PFSK-1 (cell line): ENCODE measurements around the gene HOMER2.

Source experiments
- FOXP2 ChIP-seq: optimal IDR thresholded peaks from 2 replicates; pipeline ENCODE3; 2011; ENCODE audit warnings: borderline replicate concordance, control low read depth, inconsistent platforms; ENCODE audit not compliant: insufficient read depth; ENCODE audit errors: extremely low read length, extremely low read depth
- POLR2AphosphoS5 ChIP-seq: IDR thresholded peaks from 2 replicates; pipeline ENCODE4 v1.6.1; 2012; ENCODE audit warnings: low read depth, mild to moderate bottlenecking, control low read depth, low read length, moderate library complexity
- SIN3A ChIP-seq: IDR thresholded peaks from 2 replicates; pipeline ENCODE4 v1.6.1; 2012; ENCODE audit warnings: mild to moderate bottlenecking, low read length, moderate library complexity, borderline replicate concordance; ENCODE audit not compliant: insufficient read depth
- TAF1 ChIP-seq: IDR thresholded peaks from 2 replicates; pipeline ENCODE4 v1.6.1; 2012; ENCODE audit warnings: low read length, control low read depth, borderline replicate concordance; ENCODE audit not compliant: insufficient read depth
- TF ChIP-seq, protein P1 (sequence below), 2 experiments: IDR thresholded peaks; 2 replicates each; pipeline versions ENCODE4 v1.6.1 to v1.8.0; 2011 to 2012; ENCODE audit warnings: low read depth in 2 of 2, low read length in 2 of 2, control low read depth in 1 of 2, inconsistent platforms in 1 of 2, mild to moderate bottlenecking in 1 of 2, moderate library complexity in 1 of 2; ENCODE audit not compliant: insufficient read depth in 1 of 2

DNA sequence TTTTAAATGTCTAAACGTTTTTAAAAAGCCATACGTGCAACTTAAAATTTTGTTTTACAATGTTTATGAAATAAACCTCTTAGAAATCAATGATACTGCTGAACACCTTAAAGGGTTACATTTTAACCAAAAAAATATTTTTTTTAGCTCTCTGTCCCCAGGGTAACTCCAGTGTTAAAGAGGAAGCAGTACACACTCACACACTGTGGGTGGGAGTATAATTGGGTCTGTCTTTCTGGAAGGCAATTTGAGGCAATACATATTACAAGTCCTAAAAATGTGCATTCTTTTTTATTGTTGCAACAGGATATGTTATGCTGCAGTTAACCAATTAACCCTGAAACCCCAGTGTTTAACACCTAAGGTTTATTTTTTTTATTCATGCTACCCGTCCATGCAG lies 109.0 kb downstream of the HOMER2 start:
- TF ChIP-seq POLR2AphosphoS5 (no peak), TAF1 (no peak), SIN3A (no peak), FOXP2 (no peak)
- TF ChIP-seq, protein P1, sequence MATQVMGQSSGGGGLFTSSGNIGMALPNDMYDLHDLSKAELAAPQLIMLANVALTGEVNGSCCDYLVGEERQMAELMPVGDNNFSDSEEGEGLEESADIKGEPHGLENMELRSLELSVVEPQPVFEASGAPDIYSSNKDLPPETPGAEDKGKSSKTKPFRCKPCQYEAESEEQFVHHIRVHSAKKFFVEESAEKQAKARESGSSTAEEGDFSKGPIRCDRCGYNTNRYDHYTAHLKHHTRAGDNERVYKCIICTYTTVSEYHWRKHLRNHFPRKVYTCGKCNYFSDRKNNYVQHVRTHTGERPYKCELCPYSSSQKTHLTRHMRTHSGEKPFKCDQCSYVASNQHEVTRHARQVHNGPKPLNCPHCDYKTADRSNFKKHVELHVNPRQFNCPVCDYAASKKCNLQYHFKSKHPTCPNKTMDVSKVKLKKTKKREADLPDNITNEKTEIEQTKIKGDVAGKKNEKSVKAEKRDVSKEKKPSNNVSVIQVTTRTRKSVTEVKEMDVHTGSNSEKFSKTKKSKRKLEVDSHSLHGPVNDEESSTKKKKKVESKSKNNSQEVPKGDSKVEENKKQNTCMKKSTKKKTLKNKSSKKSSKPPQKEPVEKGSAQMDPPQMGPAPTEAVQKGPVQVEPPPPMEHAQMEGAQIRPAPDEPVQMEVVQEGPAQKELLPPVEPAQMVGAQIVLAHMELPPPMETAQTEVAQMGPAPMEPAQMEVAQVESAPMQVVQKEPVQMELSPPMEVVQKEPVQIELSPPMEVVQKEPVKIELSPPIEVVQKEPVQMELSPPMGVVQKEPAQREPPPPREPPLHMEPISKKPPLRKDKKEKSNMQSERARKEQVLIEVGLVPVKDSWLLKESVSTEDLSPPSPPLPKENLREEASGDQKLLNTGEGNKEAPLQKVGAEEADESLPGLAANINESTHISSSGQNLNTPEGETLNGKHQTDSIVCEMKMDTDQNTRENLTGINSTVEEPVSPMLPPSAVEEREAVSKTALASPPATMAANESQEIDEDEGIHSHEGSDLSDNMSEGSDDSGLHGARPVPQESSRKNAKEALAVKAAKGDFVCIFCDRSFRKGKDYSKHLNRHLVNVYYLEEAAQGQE (IDR thresholded peaks at IDR 0.05; ENCODE audit: insufficient read depth in 1 of 2, low read depth in 2 of 2, low read length in 2 of 2): no peak
